DMS114 treated with DMSO at 0.1 percent for 48 hours (cell line): ENCODE data around the gene CEBPE.

Source experiments
- DNase-seq: peaks from one replicate; lab custom pipeline; 2025; ENCODE audit not compliant: unreplicated experiment; lab: John Stamatoyannopoulos, UW

CEBPE gene

DNA sequence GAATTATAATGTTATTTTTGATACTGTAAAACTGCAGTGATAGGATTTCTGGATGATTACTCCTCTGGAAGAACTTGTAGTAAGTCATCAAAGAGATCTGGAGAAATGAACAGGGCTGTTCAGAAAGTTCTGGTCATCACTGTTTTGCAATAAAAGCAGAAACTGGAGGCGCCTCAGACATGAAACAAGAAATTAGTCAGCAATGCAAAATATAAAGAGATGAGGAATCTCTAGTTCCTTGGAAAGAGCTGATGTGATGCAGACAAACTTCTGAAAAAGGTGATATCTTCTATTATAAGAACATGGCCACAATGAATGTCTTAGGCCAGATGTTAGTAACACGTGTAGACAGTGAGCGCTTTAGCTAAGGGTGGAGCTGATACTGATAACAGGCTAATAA is 33.6 kb downstream of the CEBPE start:
- no peak for DNase-seq

GRCh38 chr14:23080474-23080873 is 38.6 kb downstream of the CEBPE start:
- DNase-seq: no peak

DNA sequence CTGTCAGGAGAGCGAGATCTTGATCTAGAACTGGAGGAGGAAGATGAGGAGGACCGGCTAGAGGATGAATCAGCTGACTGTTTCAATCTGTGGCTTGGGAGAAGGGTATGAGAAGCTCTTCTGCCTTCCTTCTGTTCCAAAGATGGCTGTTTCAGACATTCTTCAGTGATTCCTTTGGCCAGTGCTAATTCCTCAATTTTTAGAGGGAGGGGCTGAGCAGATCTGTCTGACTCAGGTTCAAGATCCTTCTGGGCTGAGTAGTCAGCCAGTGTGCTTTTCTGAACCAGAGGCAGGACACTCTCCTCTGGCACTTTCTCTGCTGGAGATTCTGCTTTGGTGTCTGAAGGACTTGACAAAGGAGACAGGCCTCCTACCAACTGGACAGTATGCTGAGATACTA is 39.3 kb downstream of the CEBPE start:
- no peak for DNase-seq

DNA sequence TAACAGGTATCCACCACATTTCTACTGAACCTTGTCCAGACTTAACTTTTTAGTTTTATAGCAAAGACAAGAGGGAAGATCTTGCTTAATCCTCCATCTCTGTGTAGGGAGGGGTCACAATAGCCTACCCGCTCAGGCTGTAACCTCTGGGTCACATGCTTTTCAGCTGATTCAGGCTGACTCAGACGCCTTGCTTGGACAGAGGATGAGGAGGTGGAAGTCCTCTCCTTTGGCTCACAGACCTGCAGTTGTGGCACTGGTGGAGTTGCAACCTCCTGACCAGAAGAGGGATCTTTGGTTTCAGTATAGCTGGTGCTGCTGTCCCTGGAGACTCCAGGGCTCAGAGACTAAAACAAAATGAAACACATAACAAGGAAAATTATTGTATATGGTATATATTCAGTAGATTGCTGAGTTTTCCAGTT is 40.4 kb downstream of the CEBPE start:
- DNase-seq: no peak

DNA sequence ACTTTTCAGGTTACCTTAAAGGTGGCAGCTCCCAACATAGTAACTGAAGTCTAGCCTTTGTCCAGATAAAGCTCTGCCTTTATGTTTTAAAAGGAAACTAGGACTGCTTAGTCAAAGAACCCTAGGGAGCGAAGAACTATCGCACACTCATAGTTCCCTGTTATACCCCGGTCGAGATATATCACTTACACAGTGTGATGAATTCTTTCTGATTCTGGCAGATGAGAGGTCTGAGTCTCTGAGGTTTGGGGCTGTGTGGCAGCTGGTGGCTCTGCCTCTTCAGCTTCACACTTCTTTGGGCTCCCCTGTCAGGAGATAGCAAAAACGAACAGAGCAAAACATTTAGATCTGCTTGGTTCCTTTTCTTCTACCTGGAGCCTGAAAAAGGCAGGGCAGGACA is 41.1 kb downstream of the CEBPE start:
- DNase-seq: no peak

GRCh38 chr14:23076785-23077408 is 42.2 kb downstream of the CEBPE start:
- no peak for DNase-seq

DNA sequence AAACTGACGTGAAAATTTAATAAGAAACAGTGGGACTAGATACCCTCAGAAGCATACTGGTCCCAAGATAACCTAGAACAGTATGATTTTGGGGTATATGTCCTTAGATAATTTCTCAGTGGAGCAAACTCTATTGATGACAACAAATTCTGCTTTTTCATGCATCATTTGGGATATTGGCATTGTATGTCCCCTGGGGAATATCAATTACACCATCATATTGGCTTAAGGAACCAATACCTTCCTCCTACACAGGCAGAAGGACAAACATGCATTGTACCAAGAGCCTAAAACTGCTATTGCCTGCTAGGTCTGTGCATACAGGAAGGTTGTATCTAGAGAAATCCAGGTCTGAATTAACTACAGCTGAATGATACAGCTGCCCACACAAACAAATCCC is 44.1 kb downstream of the CEBPE start:
- no peak for DNase-seq

GRCh38 chr14:23071921-23072539 is 47.0 kb downstream of the CEBPE start:
- DNase-seq: no peak

GRCh38 chr14:23071244-23071920 is 47.7 kb downstream of the CEBPE start:
- no peak for DNase-seq

GRCh38 chr14:23070262-23071129 is 48.6 kb downstream of the CEBPE start:
- no peak for DNase-seq

DNA sequence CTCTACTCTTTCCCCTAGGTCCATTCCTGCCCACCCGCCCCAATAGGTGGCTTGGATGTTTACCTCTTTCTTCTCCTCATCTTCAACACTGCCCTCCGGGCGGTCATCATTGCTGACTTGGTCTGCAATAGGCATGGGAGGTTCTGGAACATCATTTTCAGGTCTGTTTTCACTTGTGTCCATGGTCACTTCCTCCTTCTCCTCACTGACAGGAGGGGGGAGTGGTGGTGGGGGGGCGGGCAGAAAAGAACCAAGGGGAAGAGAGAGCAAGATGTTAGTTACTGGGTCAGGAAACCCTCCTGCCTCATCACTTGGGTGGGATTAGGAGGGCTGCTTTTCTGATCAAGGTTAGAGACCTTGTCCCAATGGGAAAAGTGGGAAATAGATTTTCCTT is 49.6 kb downstream of the CEBPE start:
- DNase-seq: no peak

DNA sequence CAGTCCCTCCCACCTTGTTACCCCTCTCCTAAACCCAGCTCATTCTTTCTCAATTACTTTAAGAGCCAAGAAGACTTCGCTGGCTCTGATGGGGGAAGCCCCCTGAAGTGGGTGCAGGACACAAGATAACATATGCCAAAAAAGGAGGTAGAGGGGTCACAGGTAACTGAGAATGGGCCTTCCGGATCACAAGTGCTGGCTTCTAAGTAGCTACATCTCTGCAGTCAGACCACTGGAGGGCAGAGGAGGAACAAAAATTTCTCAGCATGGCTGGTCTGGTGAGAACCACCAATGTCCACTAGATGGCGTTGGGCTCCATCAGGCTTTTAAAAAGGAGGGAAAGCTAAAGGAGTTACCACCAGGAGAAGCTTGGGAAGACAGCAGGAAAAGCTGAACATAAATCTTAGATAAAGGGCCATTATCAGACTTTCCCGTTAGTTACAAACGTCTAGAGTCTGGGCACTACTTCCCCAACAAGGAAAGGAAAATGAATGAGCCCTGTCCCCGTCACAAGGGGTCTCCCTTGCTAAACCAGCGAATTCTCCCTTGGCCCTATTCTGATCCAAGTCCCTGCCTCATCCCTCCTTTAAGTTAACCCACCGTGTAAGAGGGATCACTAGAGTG is 50.2 kb downstream of the CEBPE start:
- no peak for DNase-seq

- DNase-seq: no peak
These were observed 50.9 kb downstream of the CEBPE start for GRCh38 chr14:23067847-23068788.
